GM06990 (cell line): ENCODE data around the gene NCR3LG1.

Experiments
- DNase-seq: peaks from one replicate; pipeline ENCODE4 v3.0.0-alpha.2; 2011; ENCODE audit not compliant: insufficient read length; ENCODE audit errors: extremely low read depth
- H3K27me3 ChIP-seq: replicated peaks from 2 replicates; pipeline ENCODE4 v1.6.0; 2011; ENCODE audit warnings: low read length; ENCODE audit not compliant: control insufficient read depth, insufficient read depth
- H3K36me3 ChIP-seq: 2 replicates; pipeline ENCODE4 v1.5.1; 2011; ENCODE audit warnings: low read length; ENCODE audit not compliant: control insufficient read depth, insufficient read depth
- H3K4me3 ChIP-seq: replicated peaks from 2 replicates; pipeline ENCODE4 v1.5.1; 2011; ENCODE audit warnings: low read depth, mild to moderate bottlenecking, control low read depth, low read length
- CTCF ChIP-seq: IDR thresholded peaks from 2 replicates; pipeline ENCODE4 v1.5.1; 2011; ENCODE audit warnings: low read length, control low read depth, mild to moderate bottlenecking, inconsistent platforms; ENCODE audit not compliant: insufficient read depth, poor library complexity, severe bottlenecking

Gene NCR3LG1

GRCh38 chr11:17351510-17352176, at the start of gene NCR3LG1:
TSS of gene NCR3LG1 (plus strand) at chr11:17351800. CDS start at chr11:17351970, 170 bp downstream.
- no peak for TF ChIP-seq CTCF
- DNase-seq: peak; percentile 41
- Histone ChIP-seq H3K4me3 (peak within 1 kb of the TSS; percentile 62), H3K36me3 (no peaks in the 10 kb centered on the region), H3K27me3 (no peaks in the 10 kb centered on the region; the same call in 1 of the 2 replicates)

- no peaks in the 10 kb centered on the region; the same call in 1 of the 2 replicates for H3K36me3 ChIP-seq
- H3K27me3 ChIP-seq: no peaks in the 10 kb centered on the region
- no peak overlapping the region for H3K4me3 ChIP-seq
- no peak for DNase-seq
- TF ChIP-seq CTCF: no peak
Measured at GRCh38 chr11:17313349-17314231, 38.0 kb upstream of the NCR3LG1 start.

- Histone ChIP-seq H3K36me3 (no peaks in the 10 kb centered on the region; the same call in 1 of the 2 replicates), H3K4me3 (no peak overlapping the region), H3K27me3 (no peaks in the 10 kb centered on the region)
- no peak for DNase-seq
- TF ChIP-seq CTCF: no peak
Measured at GRCh38 chr11:17314232-17314547, 37.4 kb upstream of the NCR3LG1 start.

GRCh38 chr11:17314904-17315426, 36.6 kb upstream of the NCR3LG1 start:
- H3K4me3 ChIP-seq: no peak overlapping the region
- no peaks in the 10 kb centered on the region for H3K27me3 ChIP-seq
- H3K36me3 ChIP-seq: no peaks in the 10 kb centered on the region; the same call in 1 of the 2 replicates
- no peak for TF ChIP-seq CTCF
- DNase-seq: no peak

- TF ChIP-seq CTCF: no peak
- Histone ChIP-seq H3K27me3 (no peaks in the 10 kb centered on the region), H3K36me3 (no peaks in the 10 kb centered on the region), H3K4me3 (no peak overlapping the region)
- no peak for DNase-seq
Measured at GRCh38 chr11:17328871-17329494, 22.6 kb upstream of the NCR3LG1 start.
